ENCODE data around the gene ABLIM2. TPM values are rescaled to one million over a fixed set of nuclear protein-coding genes. Genes with fewer than 3 reads are reported as not detected.

The ABLIM2 gene
- total RNA-seq, 4 donors from 2014 or later, result 177 to 281 (median 244) TPM

GRCh38 chr4:8181844-8182243, 23.2 kb upstream of the ABLIM2 start:
- Histone ChIP-seq H3K36me3 (no peaks in the 10 kb centered on the region), H3K4me3 (no peak overlapping the region), H3K27me3 (no peaks in the 10 kb centered on the region), H3K4me1 (peaks cover 19 to 22% of the 10 kb centered on the region in 2 donors), H3K27ac (no peak overlapping the region), H3K9me3 (no peaks in the 10 kb centered on the region)
- intact Hi-C loops (cut with DNase I; ENCODE audit: low total_unique reads), result no loop called here
- TF ChIP-seq CTCF (IDR thresholded peaks at IDR 0.05 in 4 of 5, conservative IDR thresholded peaks at IDR 0.05 in 1 of 5), result no peak
- no peak for TF ChIP-seq POLR2A (IDR thresholded peaks at IDR 0.05)
- ATAC-seq, result no peak
- in situ Hi-C loops (cut with MboI; ENCODE audit: low sequenced_read_pairs in 4 of 4), result loop anchor here in 1 of 4 donors (25.0 kb wide), 1 partner anchor 370 kb away; no protein-coding TSS in a partner anchor
- DNase-seq, result no peak

DNA sequence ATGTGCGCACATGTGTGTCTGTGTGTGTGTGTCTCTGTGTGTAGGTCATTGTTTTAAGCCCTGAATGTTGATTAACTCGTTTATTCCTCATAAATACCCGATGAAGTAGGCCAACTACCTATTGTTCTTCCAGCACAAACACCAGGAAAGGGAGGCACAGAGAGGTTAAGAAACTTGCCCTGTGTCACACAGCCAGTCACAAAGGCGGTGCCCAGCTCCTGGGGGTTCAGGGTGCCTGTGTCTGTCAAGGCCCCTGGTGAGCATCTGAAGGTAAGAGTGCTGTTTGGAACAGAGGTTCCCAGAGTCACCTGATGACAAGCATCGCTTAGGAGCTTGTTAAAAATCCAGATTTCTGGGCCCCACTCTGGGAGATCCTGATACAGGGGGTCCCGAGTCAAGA, 22.5 kb upstream of the ABLIM2 start:
- in situ Hi-C loops (cut with MboI; ENCODE audit: low sequenced_read_pairs in 4 of 4) (loop anchor here in 1 of 4 donors (25.0 kb wide), 1 partner anchor 369 kb away; no protein-coding TSS in a partner anchor), intact Hi-C loops (cut with DNase I; ENCODE audit: low total_unique reads) (no loop called here)
- no peak for DNase-seq
- Histone ChIP-seq H3K27ac (no peak overlapping the region), H3K4me1 (peaks cover 19 to 22% of the 10 kb centered on the region in 2 donors), H3K4me3 (no peak overlapping the region), H3K36me3 (no peaks in the 10 kb centered on the region), H3K9me3 (no peaks in the 10 kb centered on the region), H3K27me3 (no peaks in the 10 kb centered on the region)
- ATAC-seq, result no peak
- TF ChIP-seq CTCF (IDR thresholded peaks at IDR 0.05 in 4 of 5, conservative IDR thresholded peaks at IDR 0.05 in 1 of 5) (no peak), POLR2A (IDR thresholded peaks at IDR 0.05) (no peak)

DNA sequence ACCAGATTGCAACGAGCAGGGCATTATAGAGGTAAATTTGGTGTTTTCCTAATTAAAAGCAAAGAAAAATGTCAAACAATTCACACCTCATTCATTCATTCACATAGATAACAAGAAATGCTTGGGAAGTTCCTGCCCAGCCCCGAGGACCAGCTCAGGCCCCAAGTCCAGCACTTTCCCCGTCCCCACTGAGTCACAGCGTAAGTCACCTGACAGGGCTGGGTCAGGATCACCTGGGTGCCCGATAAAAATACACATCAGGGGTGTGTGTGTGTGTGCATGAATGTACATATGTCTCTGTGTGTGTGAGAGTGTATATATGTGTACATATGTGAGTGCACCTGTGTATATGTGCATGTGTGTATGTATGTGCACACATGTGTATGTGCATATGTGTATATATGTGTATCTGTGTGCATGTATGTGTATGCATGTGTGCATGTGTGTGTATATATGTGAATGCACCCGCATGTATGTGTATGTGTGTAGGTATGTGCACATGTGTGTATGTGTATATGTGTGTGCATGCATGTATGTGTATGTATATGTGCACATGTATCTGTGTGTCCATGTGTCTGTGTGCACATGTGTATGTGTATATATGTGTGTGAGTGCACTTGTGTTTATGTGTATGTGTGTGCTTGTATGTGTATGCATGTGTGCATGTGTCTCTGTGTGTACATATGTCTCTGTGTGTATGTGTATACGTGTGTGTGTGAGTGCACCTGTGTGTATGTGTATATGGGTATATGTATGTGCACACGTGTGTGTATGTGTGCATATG, 21.9 kb upstream of the ABLIM2 start:
- no peaks in the 10 kb centered on the region for H3K9me3 ChIP-seq
- in situ Hi-C loops (cut with MboI; ENCODE audit: low sequenced_read_pairs in 4 of 4) (loop anchor here in 1 of 4 donors (25.0 kb wide), 1 partner anchor 368 kb away; no protein-coding TSS in a partner anchor), intact Hi-C loops (cut with DNase I; ENCODE audit: low total_unique reads) (no loop called here)
- ATAC-seq, result no peak
- DNase-seq, result no peak
- no peak overlapping the region for H3K27ac ChIP-seq
- H3K36me3 ChIP-seq, result no peaks in the 10 kb centered on the region
- no peak for TF ChIP-seq CTCF (IDR thresholded peaks at IDR 0.05 in 4 of 5, conservative IDR thresholded peaks at IDR 0.05 in 1 of 5)
- no peak for TF ChIP-seq POLR2A (IDR thresholded peaks at IDR 0.05)
- no peak overlapping the region for H3K4me3 ChIP-seq
- H3K4me1 ChIP-seq, result peaks cover 19 to 22% of the 10 kb centered on the region in 2 donors
- H3K27me3 ChIP-seq, result no peaks in the 10 kb centered on the region

GRCh38 chr4:8179771-8180170, 21.2 kb upstream of the ABLIM2 start:
- intact Hi-C loops (cut with DNase I; ENCODE audit: low total_unique reads) (loop anchor here (5.0 kb wide), 1 partner anchor 58 kb away; no protein-coding TSS in a partner anchor), in situ Hi-C loops (cut with MboI; ENCODE audit: low sequenced_read_pairs in 4 of 4) (loop anchor here in 1 of 4 donors (25.0 kb wide), 1 partner anchor 367 kb away; no protein-coding TSS in a partner anchor)
- H3K9me3 ChIP-seq, result no peaks in the 10 kb centered on the region
- DNase-seq, result no peak
- TF ChIP-seq POLR2A (IDR thresholded peaks at IDR 0.05), result no peak
- no peak for TF ChIP-seq CTCF (IDR thresholded peaks at IDR 0.05 in 4 of 5, conservative IDR thresholded peaks at IDR 0.05 in 1 of 5)
- ATAC-seq, result no peak
- no peaks in the 10 kb centered on the region for H3K36me3 ChIP-seq
- no peaks in the 10 kb centered on the region for H3K27me3 ChIP-seq
- no peak overlapping the region for H3K4me3 ChIP-seq
- H3K4me1 ChIP-seq, result peaks cover 19 to 22% of the 10 kb centered on the region in 2 donors
- H3K27ac ChIP-seq, result no peak overlapping the region

Data from gastrocnemius medialis (tissue), 4 donors.